RWPE2 (cell line): ENCODE data around the gene NOC4L.

ENCODE experiments used
- ATAC-seq: fragments of 200-7000 bp; cut with Tn5 transposase; 3 replicates; pipeline ENCODE4 v1.9.1; 2021; ENCODE audit warnings: low read depth
- DNase-seq: peaks from one replicate; pipeline ENCODE4 v3.0.0-alpha.2; 2020; ENCODE audit warnings: low spot score
- H3K27ac ChIP-seq: fragments of 450-650 bp; 2 replicates; pipeline ENCODE4 v1.5.1; 2017; ENCODE audit warnings: mild to moderate bottlenecking; ENCODE audit not compliant: poor library complexity, severe bottlenecking
- H3K27me3 ChIP-seq: fragments of 250-450 bp; sonication (Bioruptor Pico); 2 replicates; pipeline ENCODE4 v1.5.1; 2021; ENCODE audit warnings: mild to moderate bottlenecking, moderate library complexity; ENCODE audit not compliant: insufficient read depth, poor library complexity, severe bottlenecking
- H3K36me3 ChIP-seq: fragments of 250-450 bp; sonication (Bioruptor Pico); 2 replicates; pipeline ENCODE4 v1.5.1; 2020; ENCODE audit warnings: low read depth, mild to moderate bottlenecking, moderate library complexity
- H3K4me1 ChIP-seq: fragments of 250-450 bp; sonication (Bioruptor Pico); 2 replicates; pipeline ENCODE4 v1.5.1; 2021; ENCODE audit warnings: mild to moderate bottlenecking, moderate library complexity; ENCODE audit not compliant: insufficient read depth, poor library complexity, severe bottlenecking
- H3K4me3 ChIP-seq: fragments of 250-450 bp; sonication (Bioruptor Pico); 2 replicates; pipeline ENCODE4 v1.5.1; 2021; ENCODE audit warnings: mild to moderate bottlenecking, moderate library complexity; ENCODE audit not compliant: severe bottlenecking
- H3K9me3 ChIP-seq: fragments of 250-450 bp; sonication (Bioruptor Pico); 2 replicates; pipeline ENCODE4 v1.5.1; 2021; ENCODE audit warnings: mild to moderate bottlenecking, moderate library complexity; ENCODE audit not compliant: severe bottlenecking
- CTCF ChIP-seq: fragments of 450-650 bp; IDR thresholded peaks from one replicate; pipeline ENCODE4 v1.5.1; 2017; ENCODE audit warnings: mild to moderate bottlenecking, moderate library complexity; ENCODE audit not compliant: poor library complexity, severe bottlenecking

NOC4L gene

DNA sequence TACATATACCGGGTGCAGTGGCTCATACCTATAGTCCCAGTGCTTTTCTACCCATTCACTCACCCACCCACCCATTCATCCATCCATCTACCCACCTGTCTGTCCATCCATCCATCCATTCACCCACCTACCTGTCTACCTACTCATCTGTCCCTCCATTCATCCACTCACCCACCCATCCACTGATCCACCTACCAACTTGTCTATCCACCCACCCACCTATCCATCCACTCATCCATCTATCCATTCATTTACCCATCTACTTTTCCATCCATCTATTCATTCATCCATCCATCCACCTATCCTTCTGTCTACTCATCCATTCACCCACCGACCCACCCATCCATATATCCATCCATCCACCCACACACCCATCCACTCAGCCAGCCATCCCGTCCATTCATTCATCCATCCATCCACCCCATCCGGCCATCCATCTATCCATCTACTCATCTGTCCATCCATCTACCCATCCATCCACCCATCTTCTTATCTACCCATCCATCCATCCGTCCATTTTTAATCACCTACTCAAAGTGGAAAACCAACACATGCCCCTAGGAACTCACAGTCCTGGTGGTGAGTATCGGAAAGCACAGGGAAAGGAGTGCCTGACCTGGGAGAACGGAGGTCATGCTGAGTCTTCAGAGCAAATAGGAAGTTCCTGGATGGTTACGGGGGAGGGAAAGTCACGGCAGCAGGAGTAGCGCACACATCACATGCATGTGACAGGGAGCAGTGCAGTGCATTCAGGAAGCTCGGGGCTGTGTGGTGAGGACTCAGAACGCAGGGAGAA, 20.1 kb upstream of the NOC4L start:
- H3K4me1 ChIP-seq, result no peaks in the 10 kb centered on the region
- no peaks in the 10 kb centered on the region for H3K9me3 ChIP-seq
- TF ChIP-seq CTCF, result no peak
- no peak overlapping the region for H3K27ac ChIP-seq
- H3K27me3 ChIP-seq, result no peaks in the 10 kb centered on the region
- H3K36me3 ChIP-seq, result peaks cover 42% of the 10 kb centered on the region
- H3K4me3 ChIP-seq, result no peak overlapping the region
- ATAC-seq (no peak), DNase-seq (no peak)

- Histone ChIP-seq H3K36me3 (peaks cover 42% of the 10 kb centered on the region), H3K27me3 (no peaks in the 10 kb centered on the region), H3K4me1 (no peaks in the 10 kb centered on the region), H3K27ac (no peak overlapping the region), H3K4me3 (no peak overlapping the region), H3K9me3 (no peaks in the 10 kb centered on the region)
- no peak for DNase-seq
- no peak for TF ChIP-seq CTCF
- no peak for ATAC-seq
Measured at GRCh38 chr12:132124766-132125425, 19.4 kb upstream of the NOC4L start.

GRCh38 chr12:132125736-132126135, 18.5 kb upstream of the NOC4L start:
- H3K4me3 ChIP-seq, result no peak overlapping the region
- H3K9me3 ChIP-seq, result no peaks in the 10 kb centered on the region
- no peak for DNase-seq
- H3K4me1 ChIP-seq, result no peaks in the 10 kb centered on the region
- H3K27me3 ChIP-seq, result no peaks in the 10 kb centered on the region
- peaks cover 42% of the 10 kb centered on the region for H3K36me3 ChIP-seq
- no peak for TF ChIP-seq CTCF
- ATAC-seq, result no peak
- H3K27ac ChIP-seq, result no peak overlapping the region

- ATAC-seq (no peak), DNase-seq (no peak)
- Histone ChIP-seq H3K4me1 (no peaks in the 10 kb centered on the region), H3K4me3 (no peak overlapping the region), H3K27ac (no peak overlapping the region), H3K36me3 (peaks cover 29% of the 10 kb centered on the region), H3K27me3 (no peaks in the 10 kb centered on the region), H3K9me3 (no peaks in the 10 kb centered on the region)
- no peak for TF ChIP-seq CTCF
Measured at GRCh38 chr12:132127041-132127440, 17.2 kb upstream of the NOC4L start.

DNA sequence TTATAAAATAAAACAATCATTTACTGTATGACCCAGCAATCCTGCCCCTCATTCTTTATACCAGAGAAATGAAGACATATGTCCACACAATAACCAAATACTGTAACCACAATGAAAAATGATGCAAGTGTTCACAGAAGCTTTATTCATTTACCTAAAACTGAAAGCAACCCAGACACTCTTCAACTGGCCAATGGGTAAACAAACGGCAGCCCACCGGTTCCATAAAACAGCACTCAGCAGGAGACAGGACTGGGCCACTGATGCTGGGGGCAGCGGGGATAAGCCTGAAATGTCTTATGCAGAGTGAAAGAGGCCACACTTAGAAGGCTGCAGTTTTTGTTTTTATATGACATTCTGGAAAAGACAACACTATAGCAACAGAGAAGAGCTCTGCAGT, 15.2 kb upstream of the NOC4L start:
- no peaks in the 10 kb centered on the region for H3K9me3 ChIP-seq
- no peaks in the 10 kb centered on the region for H3K27me3 ChIP-seq
- no peak overlapping the region for H3K4me3 ChIP-seq
- no peak for DNase-seq
- no peak for ATAC-seq
- H3K4me1 ChIP-seq, result no peaks in the 10 kb centered on the region
- TF ChIP-seq CTCF, result no peak
- H3K36me3 ChIP-seq, result peaks cover 29% of the 10 kb centered on the region
- H3K27ac ChIP-seq, result no peak overlapping the region
